Gastrocnemius medialis (tissue), 4 donors: ENCODE measurements around the gene CIDEB.

Experiments
- POLR2A ChIP-seq, 2 donors: fragments of 450-650 bp; IDR thresholded peaks; one replicate each; pipeline ENCODE4 v1.6.1; 2017; ENCODE audit warnings: antibody characterized with exemption in 2 of 2, mild to moderate bottlenecking in 2 of 2, moderate library complexity in 2 of 2
- TF ChIP-seq, protein P1 (sequence below), 5 experiments: fragments of 450-650 bp in 3 of 5; fragments of 200-600 bp in 2 of 5; sonication (generic) in 2 of 5; IDR thresholded peaks in 4 of 5; conservative IDR thresholded peaks in 1 of 5; 1 replicate in 4 of 5; 2 replicates in 1 of 5; pipeline ENCODE4 v1.5.1; 2016 to 2019; ENCODE audit warnings: antibody characterized with exemption in 5 of 5, mild to moderate bottlenecking in 3 of 5, moderate library complexity in 3 of 5

DNA sequence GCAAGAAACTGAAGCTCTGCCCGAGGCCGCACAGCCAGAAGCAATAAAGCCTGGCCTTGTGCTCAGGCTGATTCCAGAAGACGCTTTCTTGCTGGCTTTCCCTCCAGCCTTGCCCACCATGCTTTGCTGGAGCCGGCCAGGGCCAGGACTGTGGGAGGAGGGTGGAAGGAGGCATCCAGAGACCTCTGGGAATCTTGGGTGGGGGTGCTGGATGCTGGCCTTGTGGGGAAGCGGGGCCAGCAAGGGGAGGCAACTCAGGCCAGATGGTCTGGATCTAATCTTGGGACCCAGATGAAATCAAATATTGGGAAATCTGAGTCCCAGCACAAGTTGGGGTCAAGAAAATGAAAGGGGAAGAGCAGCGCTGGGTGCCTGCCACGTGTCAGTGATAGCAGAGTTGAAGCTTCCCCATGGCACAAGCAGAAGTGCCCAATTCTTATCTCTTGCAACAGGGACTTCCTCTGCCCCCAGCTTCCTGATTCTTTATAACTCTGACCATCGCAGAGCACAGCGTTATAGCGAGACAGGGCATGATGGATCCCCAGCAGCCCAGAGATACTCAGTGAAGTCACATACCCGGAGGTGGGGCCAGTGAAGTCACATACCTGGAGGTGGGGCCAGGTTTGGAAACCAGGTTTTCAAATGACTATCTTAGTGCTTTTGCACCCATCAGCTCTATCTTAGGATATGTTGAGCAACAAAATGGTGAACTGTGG is 30.0 kb downstream of the CIDEB start:
- TF ChIP-seq, protein P1, sequence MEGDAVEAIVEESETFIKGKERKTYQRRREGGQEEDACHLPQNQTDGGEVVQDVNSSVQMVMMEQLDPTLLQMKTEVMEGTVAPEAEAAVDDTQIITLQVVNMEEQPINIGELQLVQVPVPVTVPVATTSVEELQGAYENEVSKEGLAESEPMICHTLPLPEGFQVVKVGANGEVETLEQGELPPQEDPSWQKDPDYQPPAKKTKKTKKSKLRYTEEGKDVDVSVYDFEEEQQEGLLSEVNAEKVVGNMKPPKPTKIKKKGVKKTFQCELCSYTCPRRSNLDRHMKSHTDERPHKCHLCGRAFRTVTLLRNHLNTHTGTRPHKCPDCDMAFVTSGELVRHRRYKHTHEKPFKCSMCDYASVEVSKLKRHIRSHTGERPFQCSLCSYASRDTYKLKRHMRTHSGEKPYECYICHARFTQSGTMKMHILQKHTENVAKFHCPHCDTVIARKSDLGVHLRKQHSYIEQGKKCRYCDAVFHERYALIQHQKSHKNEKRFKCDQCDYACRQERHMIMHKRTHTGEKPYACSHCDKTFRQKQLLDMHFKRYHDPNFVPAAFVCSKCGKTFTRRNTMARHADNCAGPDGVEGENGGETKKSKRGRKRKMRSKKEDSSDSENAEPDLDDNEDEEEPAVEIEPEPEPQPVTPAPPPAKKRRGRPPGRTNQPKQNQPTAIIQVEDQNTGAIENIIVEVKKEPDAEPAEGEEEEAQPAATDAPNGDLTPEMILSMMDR (IDR thresholded peaks at IDR 0.05 in 4 of 5, conservative IDR thresholded peaks at IDR 0.05 in 1 of 5), result no peak
- TF ChIP-seq POLR2A (IDR thresholded peaks at IDR 0.05), result no peak
